ENCODE measurements around the gene P2RX3. TPM values are rescaled to one million over a fixed set of nuclear protein-coding genes. Genes with fewer than 3 reads are reported as not detected.

The P2RX3 gene
- total RNA-seq, 2 experiments from 2014 or later: not detected

DNA sequence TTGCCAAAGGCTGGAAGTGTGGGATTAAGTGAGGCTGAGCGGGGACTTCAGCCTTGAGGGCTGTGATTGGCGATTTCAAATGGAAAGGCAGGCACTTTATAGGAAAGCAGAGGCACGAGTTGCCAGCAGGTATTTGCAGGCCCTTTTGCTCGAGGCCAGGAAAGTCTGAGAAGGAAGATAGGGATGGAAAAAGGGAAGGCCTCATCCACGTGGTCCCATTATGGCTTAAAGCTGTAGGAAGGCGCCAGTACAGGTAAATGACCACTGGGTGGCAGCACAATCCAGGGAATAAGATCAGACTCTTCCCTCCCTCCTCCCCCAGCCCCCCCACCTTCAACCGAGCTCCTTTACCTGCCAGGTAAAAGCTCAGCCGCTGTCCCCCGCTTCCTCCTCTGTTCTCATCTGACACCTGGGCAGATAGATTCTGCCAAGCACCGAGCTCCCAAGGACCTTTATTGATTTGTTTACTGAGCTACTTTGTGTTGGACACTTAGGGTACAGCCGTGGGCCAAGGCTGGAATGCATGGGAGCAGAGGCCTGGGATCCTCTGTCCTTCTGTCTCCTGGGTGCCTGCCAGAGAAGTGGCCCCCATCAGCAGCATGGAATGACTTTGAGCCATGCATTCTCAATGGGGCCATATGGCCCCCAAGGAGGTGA, 7.5 kb downstream of the P2RX3 start:
- peak; percentile 93 for ATAC-seq (ENCODE audit: poor library complexity)

DNA sequence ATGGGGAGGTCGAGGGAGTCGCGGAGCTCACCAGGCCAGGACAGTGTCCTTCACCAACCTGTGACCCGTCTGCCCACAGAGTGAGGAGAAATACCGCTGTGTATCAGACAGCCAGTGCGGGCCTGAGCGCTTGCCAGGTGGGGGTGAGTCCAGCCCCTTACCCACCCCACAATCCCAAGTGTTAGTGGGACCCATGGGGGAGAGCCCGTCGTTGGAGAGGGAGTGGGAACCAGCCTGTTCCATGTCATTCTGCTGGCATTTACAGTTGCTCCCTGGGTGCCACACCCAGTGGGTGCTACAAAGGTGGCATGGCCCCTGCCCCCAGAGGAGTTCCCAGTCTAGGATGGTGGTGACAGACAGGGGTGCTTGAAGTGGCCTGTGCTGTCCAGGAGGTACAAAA, 9.2 kb downstream of the P2RX3 start:
- Histone ChIP-seq H3K4me3 (ENCODE audit: low read length) (no peak overlapping the region), H3K9me3 (ENCODE audit: control insufficient read depth in 1 of 2, insufficient read depth in 1 of 2, low read length in 2 of 2) (no peaks in the 10 kb centered on the region), H3K36me3 (ENCODE audit: insufficient read depth, low read length) (no peaks in the 10 kb centered on the region), H3K27ac (ENCODE audit: low read depth in 1 of 2, low read length in 2 of 2) (no peak overlapping the region), H3K4me1 (ENCODE audit: insufficient read depth, low read length) (peaks cover 12% of the 10 kb centered on the region), H3K27me3 (ENCODE audit: control insufficient read depth in 1 of 2, insufficient read depth in 2 of 2, low read length in 2 of 2) (peaks cover 0 to 3% of the 10 kb centered on the region in 2 experiments)
- TF ChIP-seq, protein P1, sequence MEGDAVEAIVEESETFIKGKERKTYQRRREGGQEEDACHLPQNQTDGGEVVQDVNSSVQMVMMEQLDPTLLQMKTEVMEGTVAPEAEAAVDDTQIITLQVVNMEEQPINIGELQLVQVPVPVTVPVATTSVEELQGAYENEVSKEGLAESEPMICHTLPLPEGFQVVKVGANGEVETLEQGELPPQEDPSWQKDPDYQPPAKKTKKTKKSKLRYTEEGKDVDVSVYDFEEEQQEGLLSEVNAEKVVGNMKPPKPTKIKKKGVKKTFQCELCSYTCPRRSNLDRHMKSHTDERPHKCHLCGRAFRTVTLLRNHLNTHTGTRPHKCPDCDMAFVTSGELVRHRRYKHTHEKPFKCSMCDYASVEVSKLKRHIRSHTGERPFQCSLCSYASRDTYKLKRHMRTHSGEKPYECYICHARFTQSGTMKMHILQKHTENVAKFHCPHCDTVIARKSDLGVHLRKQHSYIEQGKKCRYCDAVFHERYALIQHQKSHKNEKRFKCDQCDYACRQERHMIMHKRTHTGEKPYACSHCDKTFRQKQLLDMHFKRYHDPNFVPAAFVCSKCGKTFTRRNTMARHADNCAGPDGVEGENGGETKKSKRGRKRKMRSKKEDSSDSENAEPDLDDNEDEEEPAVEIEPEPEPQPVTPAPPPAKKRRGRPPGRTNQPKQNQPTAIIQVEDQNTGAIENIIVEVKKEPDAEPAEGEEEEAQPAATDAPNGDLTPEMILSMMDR (IDR thresholded peaks at IDR 0.05): no peak
- POLR2A ChIA-PET: no interaction called here
- Mint-ChIP-seq H3K27ac (no peak overlapping the region), H3K9me3 (no peaks in the 10 kb centered on the region), H3K4me3 (no peak overlapping the region), H3K4me1 (ENCODE audit: low read depth) (peaks cover 4% of the 10 kb centered on the region), H3K36me3 (ENCODE audit: low read depth) (no peaks in the 10 kb centered on the region), H3K27me3 (peaks cover 5% of the 10 kb centered on the region)
- ATAC-seq (ENCODE audit: poor library complexity) (no peak), DNase-seq (no peak)
- CTCF ChIA-PET: no interaction called here
- intact Hi-C loops (cut with DNase I, micrococcal nuclease): loop anchor here (2.0 to 10.0 kb wide), 5 partner anchors 80 to 1440 kb away; partner anchors contain the start of gene SLC43A3 (in 1 of the 2)

More for the DNA sequence above, 7.5 kb downstream of the P2RX3 start:
- Mint-ChIP-seq H3K27ac (no peak overlapping the region), H3K9me3 (no peaks in the 10 kb centered on the region), H3K4me1 (ENCODE audit: low read depth) (peaks cover 4% of the 10 kb centered on the region), H3K4me3 (no peak overlapping the region), H3K27me3 (no peaks in the 10 kb centered on the region), H3K36me3 (ENCODE audit: low read depth) (no peaks in the 10 kb centered on the region)
- H3K27me3 ChIP-seq (ENCODE audit: control insufficient read depth in 1 of 2, insufficient read depth in 2 of 2, low read length in 2 of 2): peaks cover 0 to 3% of the 10 kb centered on the region in 2 experiments
- intact Hi-C loops (cut with DNase I, micrococcal nuclease): loop anchor here (1.0 to 10.0 kb wide), 8 partner anchors 82 to 1442 kb away; partner anchors contain the start of gene SLC43A3 (in 1 of the 2)
- H3K9me3 ChIP-seq (ENCODE audit: control insufficient read depth in 1 of 2, insufficient read depth in 1 of 2, low read length in 2 of 2): no peaks in the 10 kb centered on the region
- DNase-seq: peak; percentile 52 to 87 (median 64)
- CTCF ChIA-PET: interaction anchor here (0.6 to 1.2 kb wide), 8 partner anchors 25 to 298 kb away, joined by 3 to 6 read pairs (median 4); no protein-coding TSS in a partner anchor
- peaks cover 12% of the 10 kb centered on the region for H3K4me1 ChIP-seq (ENCODE audit: insufficient read depth, low read length)
- no peak overlapping the region for H3K27ac ChIP-seq (ENCODE audit: low read depth in 1 of 2, low read length in 2 of 2)
- TF ChIP-seq, protein P1 (IDR thresholded peaks at IDR 0.05): peak; percentile 73
- POLR2A ChIA-PET: interaction anchor here (1.0 to 1.1 kb wide), 2 partner anchors 21 to 112 kb away, joined by 3 to 7 read pairs; partner anchors contain the start of gene TNKS1BP1
- H3K4me3 ChIP-seq (ENCODE audit: low read length): no peak overlapping the region
- H3K36me3 ChIP-seq (ENCODE audit: insufficient read depth, low read length): no peaks in the 10 kb centered on the region

DNA sequence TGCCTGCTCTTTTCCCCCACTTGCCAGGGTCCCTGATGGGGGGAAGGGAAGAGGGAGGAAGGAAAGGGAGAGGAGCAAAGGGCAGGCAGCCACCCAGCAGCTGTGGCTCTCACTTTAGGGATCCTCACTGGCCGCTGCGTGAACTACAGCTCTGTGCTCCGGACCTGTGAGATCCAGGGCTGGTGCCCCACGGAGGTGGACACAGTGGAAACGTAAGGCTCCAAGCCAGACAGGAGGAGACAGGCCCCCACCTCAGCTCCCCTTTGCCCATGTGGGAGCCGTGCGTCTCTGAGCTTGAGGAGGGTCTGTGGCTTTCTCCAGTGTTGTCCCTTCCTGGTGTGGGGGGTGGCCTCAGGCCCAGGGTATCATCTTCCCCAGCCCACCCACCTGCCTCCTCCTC, 9.9 kb downstream of the P2RX3 start:
- no peak for ATAC-seq (ENCODE audit: poor library complexity)
- Mint-ChIP-seq H3K4me3 (no peak overlapping the region), H3K9me3 (no peaks in the 10 kb centered on the region), H3K27me3 (peaks cover 7% of the 10 kb centered on the region), H3K36me3 (ENCODE audit: low read depth) (no peaks in the 10 kb centered on the region), H3K27ac (no peak overlapping the region), H3K4me1 (ENCODE audit: low read depth) (peaks cover 4% of the 10 kb centered on the region)
- DNase-seq: no peak
- H3K4me1 ChIP-seq (ENCODE audit: insufficient read depth, low read length): peaks cover 12% of the 10 kb centered on the region
- TF ChIP-seq, protein P1 (IDR thresholded peaks at IDR 0.05): no peak
- H3K27ac ChIP-seq (ENCODE audit: low read depth in 1 of 2, low read length in 2 of 2): no peak overlapping the region
- no peak overlapping the region for H3K4me3 ChIP-seq (ENCODE audit: low read length)
- ChIA-PET CTCF (no interaction called here), POLR2A (no interaction called here)
- peaks cover 0 to 3% of the 10 kb centered on the region in 2 experiments for H3K27me3 ChIP-seq (ENCODE audit: control insufficient read depth in 1 of 2, insufficient read depth in 2 of 2, low read length in 2 of 2)
- no peaks in the 10 kb centered on the region for H3K36me3 ChIP-seq (ENCODE audit: insufficient read depth, low read length)
- no peaks in the 10 kb centered on the region for H3K9me3 ChIP-seq (ENCODE audit: control insufficient read depth in 1 of 2, insufficient read depth in 1 of 2, low read length in 2 of 2)
- intact Hi-C loops (cut with DNase I, micrococcal nuclease): loop anchor here (1.0 to 10.0 kb wide), 5 partner anchors 79 to 1439 kb away; partner anchors contain the start of gene SLC43A3 (in 1 of the 2)
